HG03520 (cell line): ENCODE measurements around the gene AFF2.
"Not testable (repeated sequence)": the region's sequence is repeated elsewhere in the genome, so short reads cannot be mapped to it uniquely, and the experiment has no call there.

Source experiments
- ATAC-seq: cut with Tn5 transposase; IDR thresholded peaks from one replicate; pipeline ENCODE4 v1.9.1; 2021; ENCODE audit warnings: mild to moderate bottlenecking, moderate library complexity; ENCODE audit not compliant: unreplicated experiment

The AFF2 gene

GRCh38 chrX:148906628-148907027, 406.2 kb downstream of the AFF2 start:
- not testable (repeated sequence) for ATAC-seq

GRCh38 chrX:148909758-148910157, 409.3 kb downstream of the AFF2 start:
- no peak for ATAC-seq

- ATAC-seq = no peak
These were observed 413.6 kb downstream of the AFF2 start for GRCh38 chrX:148913971-148914370.

DNA sequence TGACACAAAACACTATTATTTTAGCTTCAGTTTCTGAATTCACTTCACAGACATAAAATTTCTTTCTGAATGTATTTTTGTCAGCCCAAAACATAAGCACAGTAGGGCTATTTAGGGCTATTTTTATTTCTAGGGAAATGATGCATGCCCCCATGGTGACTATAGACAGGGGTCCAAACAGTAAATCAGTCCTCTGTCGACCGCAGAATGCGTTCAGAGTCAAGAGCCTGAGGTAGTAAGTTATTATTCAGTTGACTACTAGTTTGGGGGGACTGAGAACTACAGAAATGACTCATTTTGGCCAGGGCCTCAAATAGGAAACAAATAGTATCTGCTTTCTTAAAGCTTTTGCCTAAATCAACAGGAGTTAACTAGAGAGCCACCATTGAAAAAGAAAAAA, 414.4 kb downstream of the AFF2 start:
- ATAC-seq = peak; percentile 39

- no peak for ATAC-seq
These were observed 415.1 kb downstream of the AFF2 start for GRCh38 chrX:148915474-148915873.

DNA sequence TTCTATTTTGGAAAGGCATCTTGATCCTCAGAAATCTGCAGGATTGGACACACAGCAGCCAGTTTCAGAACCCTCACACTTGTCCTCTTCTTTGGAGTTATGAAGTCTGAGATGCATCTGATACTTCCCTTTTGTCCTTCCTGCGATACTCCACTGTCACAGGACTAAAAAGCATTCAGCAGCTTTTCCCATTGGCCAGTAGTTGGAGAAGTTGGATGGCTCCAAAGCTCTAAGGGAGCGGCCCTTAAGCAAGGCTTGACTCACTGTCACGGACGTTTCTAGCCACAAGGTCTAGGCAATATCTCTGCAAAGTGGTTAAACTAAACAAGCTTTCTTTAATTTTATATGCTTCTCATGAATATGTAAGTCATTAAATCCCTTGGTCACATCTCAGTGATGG, 417.0 kb downstream of the AFF2 start:
- ATAC-seq = no peak

- no peak for ATAC-seq
These were observed 423.2 kb downstream of the AFF2 start for GRCh38 chrX:148923631-148924030.

- ATAC-seq = no peak
These were observed 426.0 kb downstream of the AFF2 start for GRCh38 chrX:148926371-148926770.

- no peak for ATAC-seq
These were observed 428.4 kb downstream of the AFF2 start for GRCh38 chrX:148928811-148929210.

- no peak for ATAC-seq
These were observed 429.3 kb downstream of the AFF2 start for GRCh38 chrX:148929686-148930085.

DNA sequence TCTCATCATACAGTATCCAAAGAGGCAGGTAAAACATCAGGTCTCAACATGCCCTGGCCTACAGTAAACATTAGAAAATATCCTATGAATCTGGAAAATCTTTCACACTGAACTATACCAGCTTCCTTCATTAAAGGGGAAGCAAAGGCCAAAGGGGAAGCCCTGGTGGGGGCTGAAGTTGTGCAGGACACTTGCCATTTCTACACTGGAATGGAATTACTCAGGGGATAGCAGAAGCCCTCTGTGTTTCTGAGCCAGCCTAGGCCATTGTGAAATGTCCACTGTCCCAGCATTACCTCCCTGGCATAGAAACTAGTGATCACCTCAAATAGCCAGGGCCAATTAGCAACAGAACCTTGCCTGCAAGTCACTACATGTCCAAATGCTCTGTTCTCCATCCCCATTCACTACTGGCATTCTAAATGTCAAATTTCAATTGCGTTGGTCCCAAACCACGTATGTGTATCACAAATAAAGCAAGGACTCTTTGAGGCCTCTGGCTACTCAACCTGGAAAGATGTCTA, 429.9 kb downstream of the AFF2 start:
- no peak for ATAC-seq

GRCh38 chrX:148933881-148934280, 433.5 kb downstream of the AFF2 start:
- no peak for ATAC-seq

- no peak for ATAC-seq
These were observed 437.9 kb downstream of the AFF2 start for GRCh38 chrX:148938348-148938747.

GRCh38 chrX:148940411-148940996, 440.1 kb downstream of the AFF2 start:
- ATAC-seq = no peak

GRCh38 chrX:148942754-148943153, 442.3 kb downstream of the AFF2 start:
- ATAC-seq = no peak

- ATAC-seq = no peak
These were observed 447.1 kb downstream of the AFF2 start for GRCh38 chrX:148947399-148947975.

DNA sequence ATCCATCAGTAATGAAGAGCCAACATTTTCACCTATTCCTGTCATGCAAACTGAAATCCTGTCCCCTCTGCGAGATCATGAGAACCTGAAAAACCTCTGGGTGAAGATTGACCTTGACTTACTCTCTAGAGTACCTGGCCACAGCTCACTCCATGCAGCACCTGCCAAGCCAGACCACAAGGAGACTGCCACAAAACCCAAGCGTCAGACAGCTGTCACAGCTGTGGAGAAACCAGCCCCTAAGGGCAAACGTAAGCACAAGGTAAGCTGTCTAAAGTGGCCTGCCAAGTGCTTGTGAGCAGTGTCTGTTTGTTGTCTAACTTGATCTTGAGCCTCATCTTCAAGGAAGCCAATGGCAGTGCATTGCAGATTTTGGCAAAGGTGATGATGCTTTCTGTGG, 455.9 kb downstream of the AFF2 start:
- ATAC-seq = no peak

- ATAC-seq = no peak
These were observed 458.5 kb downstream of the AFF2 start for GRCh38 chrX:148958901-148959300.

- no peak for ATAC-seq
These were observed 459.6 kb downstream of the AFF2 start for GRCh38 chrX:148960060-148960459.

DNA sequence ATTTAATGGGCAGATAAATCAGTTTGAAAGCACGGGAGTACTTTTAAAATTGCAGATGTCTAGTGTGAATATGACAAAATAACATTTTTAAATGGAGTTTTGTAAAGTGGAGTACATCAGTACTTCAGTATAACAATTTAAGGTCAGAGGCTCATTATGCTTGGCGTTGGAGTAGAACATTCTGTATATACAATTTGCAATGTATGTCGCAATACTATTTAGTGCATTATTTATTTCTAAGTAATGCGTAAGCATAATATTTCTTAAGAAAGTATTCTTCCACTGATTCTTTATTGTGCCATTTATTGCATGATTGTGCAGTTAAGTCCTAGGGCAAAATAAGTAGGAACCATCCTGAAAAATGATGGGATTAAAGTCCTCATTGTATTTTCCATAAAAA, 461.6 kb downstream of the AFF2 start:
- no peak for ATAC-seq

DNA sequence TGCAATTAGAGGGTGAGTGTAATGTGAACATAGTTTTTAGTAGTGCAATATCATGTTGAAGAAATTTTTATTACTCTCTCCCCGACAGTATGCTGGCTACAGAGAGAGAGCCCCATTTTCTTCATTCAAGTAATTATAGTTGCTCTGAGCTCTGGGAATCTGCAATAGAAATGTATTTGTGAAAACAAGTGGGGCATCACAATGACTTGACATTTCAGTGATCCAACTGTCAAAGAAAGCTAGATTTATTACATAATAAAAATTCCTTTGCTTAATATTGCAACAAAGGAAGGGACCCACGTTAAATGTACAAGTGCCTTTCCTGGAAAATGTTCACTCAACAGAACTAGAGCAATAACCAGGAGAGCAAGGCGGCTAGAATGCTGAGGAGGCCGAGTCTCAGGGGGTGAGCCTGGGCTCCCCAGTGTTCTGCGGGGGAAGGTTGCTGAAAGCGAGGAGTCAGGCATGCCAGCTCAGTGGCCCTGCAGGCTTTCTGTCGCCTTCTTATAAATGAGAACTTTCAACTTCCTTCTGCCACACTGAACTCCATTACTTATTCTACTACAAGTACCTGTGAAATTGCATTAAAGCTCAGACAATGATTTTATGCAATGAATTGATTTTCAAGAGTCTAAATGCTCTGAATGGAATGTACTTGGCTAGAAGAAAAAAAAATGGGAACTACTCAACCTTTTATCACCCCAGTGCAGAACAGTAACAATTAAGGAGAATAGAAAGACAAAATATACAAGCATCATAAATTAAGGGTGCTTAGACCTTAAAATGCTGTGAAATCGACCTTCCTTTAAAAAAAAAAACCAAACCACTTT, 476.4 kb downstream of the AFF2 start:
- ATAC-seq = no peak

DNA sequence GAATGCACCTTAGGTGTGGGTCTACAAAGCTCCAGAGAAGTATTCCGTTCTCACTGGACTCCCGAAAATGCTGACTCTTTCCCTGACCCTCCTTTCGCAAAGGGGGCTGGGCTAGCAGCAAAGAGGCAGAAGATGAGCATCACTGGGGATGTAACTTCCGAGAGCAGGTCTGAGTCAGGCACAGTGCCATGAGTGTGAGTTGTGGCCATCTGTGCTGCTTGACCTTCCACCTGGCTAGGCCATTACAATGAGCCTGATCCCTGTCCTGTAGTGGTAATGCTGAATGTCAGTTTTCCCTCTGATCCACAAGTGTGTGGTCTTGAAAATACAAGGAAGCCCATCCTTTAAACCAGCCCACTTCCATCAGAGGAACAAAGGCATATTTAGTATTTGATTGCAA, 479.4 kb downstream of the AFF2 start:
- no peak for ATAC-seq
